Effector memory CD8-positive, alpha-beta T cell (primary cell): ENCODE measurements around the gene NAA35.
"Not testable (repeated sequence)": the region's sequence is repeated elsewhere in the genome, so short reads cannot be mapped to it uniquely, and the experiment has no call there.

ENCODE experiments used
- ATAC-seq: fragments of 150-1000 bp; cut with Tn5 transposase; replicated peaks from 2 replicates; pipeline ENCODE4 v1.10.0; 2021; ENCODE audit warnings: mild to moderate bottlenecking, moderate library complexity
- DNase-seq, 3 experiments: peaks; one replicate each; pipeline ENCODE4 v3.0.0; 2021
- H3K27ac Mint-ChIP-seq, 2 donors: one replicate each; pipeline ENCODE4 v1.8.0; 2022; ENCODE audit warnings: mild to moderate bottlenecking in 2 of 2, mixed read lengths in 2 of 2, moderate library complexity in 2 of 2
- H3K27me3 Mint-ChIP-seq, 2 donors: one replicate each; pipeline ENCODE4 v1.8.0; 2022; ENCODE audit warnings: mixed read lengths in 2 of 2
- H3K36me3 Mint-ChIP-seq: one replicate; pipeline ENCODE4 v1.8.0; 2022; ENCODE audit warnings: mild to moderate bottlenecking, moderate library complexity, mixed read lengths; ENCODE audit not compliant: insufficient read depth
- H3K4me1 Mint-ChIP-seq, 2 donors: one replicate each; pipeline ENCODE4 v1.8.0; 2022; ENCODE audit warnings: low read depth in 2 of 2, mixed read lengths in 2 of 2
- H3K4me3 Mint-ChIP-seq, 2 donors: one replicate each; pipeline ENCODE4 v1.8.0; 2022; ENCODE audit warnings: mild to moderate bottlenecking in 2 of 2, mixed read lengths in 2 of 2, moderate library complexity in 2 of 2
- H3K9me3 Mint-ChIP-seq, 2 donors: one replicate each; pipeline ENCODE4 v1.8.0; 2022; ENCODE audit warnings: mixed read lengths in 2 of 2

Gene NAA35

GRCh38 chr9:86045654-86046053, 104.7 kb downstream of the NAA35 start:
- DNase-seq (no peak), ATAC-seq (no peak)
- Mint-ChIP-seq H3K36me3 (no peaks in the 10 kb centered on the region), H3K4me3 (no peak overlapping the region), H3K4me1 (no peaks in the 10 kb centered on the region), H3K9me3 (no peaks in the 10 kb centered on the region), H3K27me3 (peaks cover 0 to 3% of the 10 kb centered on the region in 2 donors), H3K27ac (no peak overlapping the region)

- no peak for DNase-seq
- H3K4me3 Mint-ChIP-seq = no peak overlapping the region
- H3K4me1 Mint-ChIP-seq = no peaks in the 10 kb centered on the region
- ATAC-seq = no peak
- H3K27me3 Mint-ChIP-seq = peaks cover 0 to 8% of the 10 kb centered on the region in 2 donors
- no peak overlapping the region for H3K27ac Mint-ChIP-seq
- H3K36me3 Mint-ChIP-seq = no peaks in the 10 kb centered on the region
- no peaks in the 10 kb centered on the region for H3K9me3 Mint-ChIP-seq
Observed at GRCh38 chr9:86046071-86046636, 105.2 kb downstream of the NAA35 start.

- Mint-ChIP-seq H3K4me1 (no peaks in the 10 kb centered on the region), H3K9me3 (no peaks in the 10 kb centered on the region), H3K27me3 (peaks cover 0 to 8% of the 10 kb centered on the region in 2 donors), H3K27ac (no peak overlapping the region), H3K4me3 (no peak overlapping the region), H3K36me3 (no peaks in the 10 kb centered on the region)
- no peak for ATAC-seq
- no peak for DNase-seq
Observed at GRCh38 chr9:86046930-86047341, 106.0 kb downstream of the NAA35 start.

- ATAC-seq = no peak
- H3K27ac Mint-ChIP-seq = no peak overlapping the region
- no peaks in the 10 kb centered on the region for H3K9me3 Mint-ChIP-seq
- peaks cover 0 to 8% of the 10 kb centered on the region in 2 donors for H3K27me3 Mint-ChIP-seq
- H3K4me3 Mint-ChIP-seq = no peak overlapping the region
- DNase-seq = no peak
- H3K4me1 Mint-ChIP-seq = no peaks in the 10 kb centered on the region
- H3K36me3 Mint-ChIP-seq = no peaks in the 10 kb centered on the region
Observed at GRCh38 chr9:86047361-86047760, 106.4 kb downstream of the NAA35 start.

GRCh38 chr9:86048018-86048742, 107.2 kb downstream of the NAA35 start:
- not testable (repeated sequence) for ATAC-seq, H3K27me3 Mint-ChIP-seq, H3K9me3 Mint-ChIP-seq, DNase-seq, H3K36me3 Mint-ChIP-seq, H3K4me1 Mint-ChIP-seq, H3K4me3 Mint-ChIP-seq, H3K27ac Mint-ChIP-seq

- ATAC-seq (peak; percentile 32), DNase-seq (no peak)
- Mint-ChIP-seq H3K4me1 (no peaks in the 10 kb centered on the region), H3K9me3 (no peaks in the 10 kb centered on the region), H3K4me3 (no peak overlapping the region), H3K27ac (no peak overlapping the region), H3K27me3 (peaks cover 0 to 14% of the 10 kb centered on the region in 2 donors), H3K36me3 (no peaks in the 10 kb centered on the region)
Observed at GRCh38 chr9:86052556-86053468, 111.9 kb downstream of the NAA35 start.

- no peaks in the 10 kb centered on the region for H3K9me3 Mint-ChIP-seq
- H3K4me1 Mint-ChIP-seq = no peaks in the 10 kb centered on the region
- no peak for DNase-seq
- no peaks in the 10 kb centered on the region for H3K36me3 Mint-ChIP-seq
- H3K4me3 Mint-ChIP-seq = no peak overlapping the region
- peaks cover 6 to 21% of the 10 kb centered on the region in 2 donors for H3K27me3 Mint-ChIP-seq
- no peak overlapping the region for H3K27ac Mint-ChIP-seq
- ATAC-seq = no peak
Observed at GRCh38 chr9:86054695-86055094, 113.7 kb downstream of the NAA35 start.

GRCh38 chr9:86057491-86057890, 116.5 kb downstream of the NAA35 start:
- Mint-ChIP-seq H3K36me3 (no peaks in the 10 kb centered on the region), H3K27me3 (peaks cover 12 to 22% of the 10 kb centered on the region in 2 donors), H3K9me3 (no peaks in the 10 kb centered on the region), H3K27ac (no peak overlapping the region), H3K4me3 (no peak overlapping the region), H3K4me1 (peaks cover 0 to 7% of the 10 kb centered on the region in 2 donors)
- no peak for DNase-seq
- no peak for ATAC-seq

- no peaks in the 10 kb centered on the region for H3K36me3 Mint-ChIP-seq
- no peak overlapping the region for H3K27ac Mint-ChIP-seq
Observed at GRCh38 chr9:86061972-86062739, 121.2 kb downstream of the NAA35 start.

GRCh38 chr9:86062845-86063693, 122.1 kb downstream of the NAA35 start:
- Mint-ChIP-seq H3K27me3 (peaks cover 12 to 21% of the 10 kb centered on the region in 2 donors), H3K9me3 (no peaks in the 10 kb centered on the region), H3K36me3 (no peaks in the 10 kb centered on the region), H3K4me3 (peak overlapping the region in 1 of 2 donors; percentile 23), H3K27ac (peak overlapping the region in 1 of 2 donors; percentile 73), H3K4me1 (peaks cover 5 to 14% of the 10 kb centered on the region in 2 donors)
- DNase-seq (no peak), ATAC-seq (no peak)

More at GRCh38 chr9:86061972-86062739, 121.2 kb downstream of the NAA35 start:
- peaks cover 12 to 21% of the 10 kb centered on the region in 2 donors for H3K27me3 Mint-ChIP-seq
- ATAC-seq = no peak
- H3K9me3 Mint-ChIP-seq = no peaks in the 10 kb centered on the region
- peaks cover 5 to 14% of the 10 kb centered on the region in 2 donors for H3K4me1 Mint-ChIP-seq
- DNase-seq = no peak
- H3K4me3 Mint-ChIP-seq = no peak overlapping the region

GRCh38 chr9:86064220-86064619, 123.3 kb downstream of the NAA35 start:
- Mint-ChIP-seq H3K27ac (no peak overlapping the region), H3K4me3 (no peak overlapping the region), H3K9me3 (no peaks in the 10 kb centered on the region), H3K4me1 (peaks cover 5 to 14% of the 10 kb centered on the region in 2 donors), H3K27me3 (peaks cover 7 to 17% of the 10 kb centered on the region in 2 donors), H3K36me3 (no peaks in the 10 kb centered on the region)
- ATAC-seq (no peak), DNase-seq (no peak)

- Mint-ChIP-seq H3K27ac (no peak overlapping the region), H3K36me3 (no peaks in the 10 kb centered on the region), H3K27me3 (peaks cover 0 to 5% of the 10 kb centered on the region in 2 donors), H3K4me3 (no peak overlapping the region), H3K9me3 (no peaks in the 10 kb centered on the region), H3K4me1 (no peaks in the 10 kb centered on the region)
- no peak for DNase-seq
- ATAC-seq = no peak
Observed at GRCh38 chr9:86069206-86069869, 128.4 kb downstream of the NAA35 start.
